ENCODE results near the gene WDR45B. TPM values are rescaled to one million over a fixed set of nuclear protein-coding genes. Genes with fewer than 3 reads are reported as not detected.

The WDR45B gene
- total RNA-seq, 1 experiment from 2014 or later = 96.5 TPM

DNA sequence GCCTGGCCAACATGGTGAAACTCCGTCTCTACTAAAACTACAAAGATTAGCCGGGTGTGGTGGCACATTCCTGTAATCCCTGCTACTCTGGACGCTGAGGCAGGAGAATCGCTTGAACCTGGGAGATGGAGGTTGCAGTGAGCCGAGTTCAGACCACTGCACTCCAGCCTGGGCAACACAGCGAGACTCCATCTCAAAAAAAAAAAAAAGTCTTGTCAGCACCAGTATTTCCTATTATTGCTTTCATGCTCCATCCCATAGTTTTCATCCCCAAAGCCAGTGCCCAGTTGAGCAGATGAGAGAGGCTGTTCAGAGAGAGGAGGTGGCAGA, 58.4 kb downstream of the WDR45B start:
- CTCF ChIA-PET = no interaction called here
- Mint-ChIP-seq H3K9me3 (no peaks in the 10 kb centered on the region), H3K27me3 (ENCODE audit: low read depth) (no peaks in the 10 kb centered on the region), H3K36me3 (peaks cover 36% of the 10 kb centered on the region), H3K4me3 (no peak overlapping the region), H3K4me1 (peaks cover 10% of the 10 kb centered on the region), H3K27ac (no peak overlapping the region)
- ATAC-seq = no peak
- DNase-seq (ENCODE audit: low spot score) = no peak
- TF ChIP-seq, protein P1, sequence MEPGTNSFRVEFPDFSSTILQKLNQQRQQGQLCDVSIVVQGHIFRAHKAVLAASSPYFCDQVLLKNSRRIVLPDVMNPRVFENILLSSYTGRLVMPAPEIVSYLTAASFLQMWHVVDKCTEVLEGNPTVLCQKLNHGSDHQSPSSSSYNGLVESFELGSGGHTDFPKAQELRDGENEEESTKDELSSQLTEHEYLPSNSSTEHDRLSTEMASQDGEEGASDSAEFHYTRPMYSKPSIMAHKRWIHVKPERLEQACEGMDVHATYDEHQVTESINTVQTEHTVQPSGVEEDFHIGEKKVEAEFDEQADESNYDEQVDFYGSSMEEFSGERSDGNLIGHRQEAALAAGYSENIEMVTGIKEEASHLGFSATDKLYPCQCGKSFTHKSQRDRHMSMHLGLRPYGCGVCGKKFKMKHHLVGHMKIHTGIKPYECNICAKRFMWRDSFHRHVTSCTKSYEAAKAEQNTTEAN (CRISPR knock-in tag; IDR thresholded peaks at IDR 0.05) = no peak
- TF ChIP-seq PRRX2 (CRISPR knock-in tag; IDR thresholded peaks at IDR 0.05) (no peak), SOX15 (CRISPR knock-in tag; IDR thresholded peaks at IDR 0.05) (no peak), ZNF232 (CRISPR knock-in tag; IDR thresholded peaks at IDR 0.05) (no peak), RORB (CRISPR knock-in tag; IDR thresholded peaks at IDR 0.05) (no peak), OVOL2 (CRISPR knock-in tag; IDR thresholded peaks at IDR 0.05; ENCODE audit: borderline replicate concordance) (no peak), ZBTB21 (CRISPR knock-in tag; IDR thresholded peaks at IDR 0.05; ENCODE audit: borderline replicate concordance) (no peak), TEAD1 (CRISPR knock-in tag; IDR thresholded peaks at IDR 0.05) (no peak), CREM (CRISPR knock-in tag; IDR thresholded peaks at IDR 0.05) (no peak), SMAD4 (CRISPR knock-in tag; IDR thresholded peaks at IDR 0.05) (no peak), RELA (CRISPR knock-in tag; IDR thresholded peaks at IDR 0.05; ENCODE audit: borderline replicate concordance) (no peak)
- TF ChIP-seq, protein P2, sequence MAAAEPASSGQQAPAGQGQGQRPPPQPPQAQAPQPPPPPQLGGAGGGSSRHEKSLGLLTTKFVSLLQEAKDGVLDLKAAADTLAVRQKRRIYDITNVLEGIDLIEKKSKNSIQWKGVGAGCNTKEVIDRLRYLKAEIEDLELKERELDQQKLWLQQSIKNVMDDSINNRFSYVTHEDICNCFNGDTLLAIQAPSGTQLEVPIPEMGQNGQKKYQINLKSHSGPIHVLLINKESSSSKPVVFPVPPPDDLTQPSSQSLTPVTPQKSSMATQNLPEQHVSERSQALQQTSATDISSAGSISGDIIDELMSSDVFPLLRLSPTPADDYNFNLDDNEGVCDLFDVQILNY (CRISPR knock-in tag; IDR thresholded peaks at IDR 0.05) = no peak
- TF ChIP-seq, protein P3, sequence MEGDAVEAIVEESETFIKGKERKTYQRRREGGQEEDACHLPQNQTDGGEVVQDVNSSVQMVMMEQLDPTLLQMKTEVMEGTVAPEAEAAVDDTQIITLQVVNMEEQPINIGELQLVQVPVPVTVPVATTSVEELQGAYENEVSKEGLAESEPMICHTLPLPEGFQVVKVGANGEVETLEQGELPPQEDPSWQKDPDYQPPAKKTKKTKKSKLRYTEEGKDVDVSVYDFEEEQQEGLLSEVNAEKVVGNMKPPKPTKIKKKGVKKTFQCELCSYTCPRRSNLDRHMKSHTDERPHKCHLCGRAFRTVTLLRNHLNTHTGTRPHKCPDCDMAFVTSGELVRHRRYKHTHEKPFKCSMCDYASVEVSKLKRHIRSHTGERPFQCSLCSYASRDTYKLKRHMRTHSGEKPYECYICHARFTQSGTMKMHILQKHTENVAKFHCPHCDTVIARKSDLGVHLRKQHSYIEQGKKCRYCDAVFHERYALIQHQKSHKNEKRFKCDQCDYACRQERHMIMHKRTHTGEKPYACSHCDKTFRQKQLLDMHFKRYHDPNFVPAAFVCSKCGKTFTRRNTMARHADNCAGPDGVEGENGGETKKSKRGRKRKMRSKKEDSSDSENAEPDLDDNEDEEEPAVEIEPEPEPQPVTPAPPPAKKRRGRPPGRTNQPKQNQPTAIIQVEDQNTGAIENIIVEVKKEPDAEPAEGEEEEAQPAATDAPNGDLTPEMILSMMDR (IDR thresholded peaks at IDR 0.05) = no peak
- TF ChIP-seq, protein P4, sequence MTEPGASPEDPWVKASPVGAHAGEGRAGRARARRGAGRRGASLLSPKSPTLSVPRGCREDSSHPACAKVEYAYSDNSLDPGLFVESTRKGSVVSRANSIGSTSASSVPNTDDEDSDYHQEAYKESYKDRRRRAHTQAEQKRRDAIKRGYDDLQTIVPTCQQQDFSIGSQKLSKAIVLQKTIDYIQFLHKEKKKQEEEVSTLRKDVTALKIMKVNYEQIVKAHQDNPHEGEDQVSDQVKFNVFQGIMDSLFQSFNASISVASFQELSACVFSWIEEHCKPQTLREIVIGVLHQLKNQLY (CRISPR knock-in tag; IDR thresholded peaks at IDR 0.05) = no peak
- TF ChIP-seq, protein P5, sequence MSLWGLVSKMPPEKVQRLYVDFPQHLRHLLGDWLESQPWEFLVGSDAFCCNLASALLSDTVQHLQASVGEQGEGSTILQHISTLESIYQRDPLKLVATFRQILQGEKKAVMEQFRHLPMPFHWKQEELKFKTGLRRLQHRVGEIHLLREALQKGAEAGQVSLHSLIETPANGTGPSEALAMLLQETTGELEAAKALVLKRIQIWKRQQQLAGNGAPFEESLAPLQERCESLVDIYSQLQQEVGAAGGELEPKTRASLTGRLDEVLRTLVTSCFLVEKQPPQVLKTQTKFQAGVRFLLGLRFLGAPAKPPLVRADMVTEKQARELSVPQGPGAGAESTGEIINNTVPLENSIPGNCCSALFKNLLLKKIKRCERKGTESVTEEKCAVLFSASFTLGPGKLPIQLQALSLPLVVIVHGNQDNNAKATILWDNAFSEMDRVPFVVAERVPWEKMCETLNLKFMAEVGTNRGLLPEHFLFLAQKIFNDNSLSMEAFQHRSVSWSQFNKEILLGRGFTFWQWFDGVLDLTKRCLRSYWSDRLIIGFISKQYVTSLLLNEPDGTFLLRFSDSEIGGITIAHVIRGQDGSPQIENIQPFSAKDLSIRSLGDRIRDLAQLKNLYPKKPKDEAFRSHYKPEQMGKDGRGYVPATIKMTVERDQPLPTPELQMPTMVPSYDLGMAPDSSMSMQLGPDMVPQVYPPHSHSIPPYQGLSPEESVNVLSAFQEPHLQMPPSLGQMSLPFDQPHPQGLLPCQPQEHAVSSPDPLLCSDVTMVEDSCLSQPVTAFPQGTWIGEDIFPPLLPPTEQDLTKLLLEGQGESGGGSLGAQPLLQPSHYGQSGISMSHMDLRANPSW (CRISPR knock-in tag; conservative IDR thresholded peaks at IDR 0.05; ENCODE audit: low read depth) = no peak
- TF ChIP-seq, protein P6, sequence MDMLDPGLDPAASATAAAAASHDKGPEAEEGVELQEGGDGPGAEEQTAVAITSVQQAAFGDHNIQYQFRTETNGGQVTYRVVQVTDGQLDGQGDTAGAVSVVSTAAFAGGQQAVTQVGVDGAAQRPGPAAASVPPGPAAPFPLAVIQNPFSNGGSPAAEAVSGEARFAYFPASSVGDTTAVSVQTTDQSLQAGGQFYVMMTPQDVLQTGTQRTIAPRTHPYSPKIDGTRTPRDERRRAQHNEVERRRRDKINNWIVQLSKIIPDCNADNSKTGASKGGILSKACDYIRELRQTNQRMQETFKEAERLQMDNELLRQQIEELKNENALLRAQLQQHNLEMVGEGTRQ (CRISPR knock-in tag; IDR thresholded peaks at IDR 0.05) = no peak
- POLR2A ChIA-PET = no interaction called here

DNA sequence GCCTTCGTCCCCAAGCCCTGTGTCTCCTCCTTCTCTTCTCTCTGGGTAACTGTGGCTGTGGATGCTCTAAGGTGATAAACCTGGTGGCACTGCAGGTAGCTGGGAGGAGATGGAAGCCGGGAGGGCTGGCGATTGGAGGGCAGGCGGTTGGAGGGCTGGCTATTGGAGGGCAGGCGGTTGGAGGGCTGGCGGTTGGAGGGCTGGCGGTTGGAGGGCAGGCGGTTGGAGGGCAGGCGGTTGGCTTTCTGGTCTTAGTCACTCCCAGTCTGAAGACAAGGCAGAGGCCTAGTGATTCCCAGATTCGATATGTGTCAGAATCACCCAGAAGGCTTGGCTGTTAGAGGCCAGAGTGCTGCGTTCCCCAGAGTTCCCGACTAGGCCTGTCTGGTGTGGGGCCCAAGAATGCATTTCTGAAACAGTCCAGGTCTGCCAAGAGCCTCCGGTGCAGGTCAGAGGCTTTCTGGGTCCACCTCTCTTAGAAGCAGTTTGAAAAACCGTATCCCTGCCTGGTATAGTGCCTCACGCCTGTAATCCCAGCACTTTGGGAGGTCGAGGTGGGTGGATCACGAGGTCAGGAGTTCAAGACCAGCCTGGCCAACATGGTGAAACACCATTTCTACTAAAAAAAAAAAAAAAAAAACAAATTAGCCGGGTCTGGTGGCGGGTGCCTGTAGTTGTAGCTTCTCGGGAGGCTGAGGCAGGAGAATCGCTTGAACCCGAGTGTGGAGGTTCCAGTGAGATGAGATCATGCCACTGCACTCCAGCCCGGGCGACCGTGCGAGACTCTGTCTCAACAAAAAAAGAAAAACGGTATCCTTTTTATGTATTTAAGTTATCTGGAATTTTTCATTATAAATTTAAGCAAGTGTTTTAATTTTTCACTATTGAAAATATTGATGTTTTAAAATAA, 59.7 kb downstream of the WDR45B start:
- Mint-ChIP-seq H3K27me3 (ENCODE audit: low read depth) (no peaks in the 10 kb centered on the region), H3K4me3 (no peak overlapping the region), H3K9me3 (no peaks in the 10 kb centered on the region), H3K4me1 (peaks cover 9% of the 10 kb centered on the region), H3K27ac (no peak overlapping the region), H3K36me3 (peaks cover 43% of the 10 kb centered on the region)
- DNase-seq (ENCODE audit: low spot score) (no peak), ATAC-seq (no peak)
- POLR2A ChIA-PET = no interaction called here
- CTCF ChIA-PET = no interaction called here
- TF ChIP-seq, protein P7, sequence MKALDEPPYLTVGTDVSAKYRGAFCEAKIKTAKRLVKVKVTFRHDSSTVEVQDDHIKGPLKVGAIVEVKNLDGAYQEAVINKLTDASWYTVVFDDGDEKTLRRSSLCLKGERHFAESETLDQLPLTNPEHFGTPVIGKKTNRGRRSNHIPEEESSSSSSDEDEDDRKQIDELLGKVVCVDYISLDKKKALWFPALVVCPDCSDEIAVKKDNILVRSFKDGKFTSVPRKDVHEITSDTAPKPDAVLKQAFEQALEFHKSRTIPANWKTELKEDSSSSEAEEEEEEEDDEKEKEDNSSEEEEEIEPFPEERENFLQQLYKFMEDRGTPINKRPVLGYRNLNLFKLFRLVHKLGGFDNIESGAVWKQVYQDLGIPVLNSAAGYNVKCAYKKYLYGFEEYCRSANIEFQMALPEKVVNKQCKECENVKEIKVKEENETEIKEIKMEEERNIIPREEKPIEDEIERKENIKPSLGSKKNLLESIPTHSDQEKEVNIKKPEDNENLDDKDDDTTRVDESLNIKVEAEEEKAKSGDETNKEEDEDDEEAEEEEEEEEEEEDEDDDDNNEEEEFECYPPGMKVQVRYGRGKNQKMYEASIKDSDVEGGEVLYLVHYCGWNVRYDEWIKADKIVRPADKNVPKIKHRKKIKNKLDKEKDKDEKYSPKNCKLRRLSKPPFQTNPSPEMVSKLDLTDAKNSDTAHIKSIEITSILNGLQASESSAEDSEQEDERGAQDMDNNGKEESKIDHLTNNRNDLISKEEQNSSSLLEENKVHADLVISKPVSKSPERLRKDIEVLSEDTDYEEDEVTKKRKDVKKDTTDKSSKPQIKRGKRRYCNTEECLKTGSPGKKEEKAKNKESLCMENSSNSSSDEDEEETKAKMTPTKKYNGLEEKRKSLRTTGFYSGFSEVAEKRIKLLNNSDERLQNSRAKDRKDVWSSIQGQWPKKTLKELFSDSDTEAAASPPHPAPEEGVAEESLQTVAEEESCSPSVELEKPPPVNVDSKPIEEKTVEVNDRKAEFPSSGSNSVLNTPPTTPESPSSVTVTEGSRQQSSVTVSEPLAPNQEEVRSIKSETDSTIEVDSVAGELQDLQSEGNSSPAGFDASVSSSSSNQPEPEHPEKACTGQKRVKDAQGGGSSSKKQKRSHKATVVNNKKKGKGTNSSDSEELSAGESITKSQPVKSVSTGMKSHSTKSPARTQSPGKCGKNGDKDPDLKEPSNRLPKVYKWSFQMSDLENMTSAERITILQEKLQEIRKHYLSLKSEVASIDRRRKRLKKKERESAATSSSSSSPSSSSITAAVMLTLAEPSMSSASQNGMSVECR (CRISPR knock-in tag; IDR thresholded peaks at IDR 0.05; ENCODE audit: borderline replicate concordance) = no peak
- TF ChIP-seq NFATC4 (CRISPR knock-in tag; IDR thresholded peaks at IDR 0.05) = no peak
